IMR-90 (cell line): Measurements from ENCODE around the gene ATP5MK.

Experiments
- BHLHE40 ChIP-seq: fragments of 150-350 bp; IDR thresholded peaks from 2 replicates; pipeline ENCODE4 v1.6.1; 2016; ENCODE audit warnings: mild to moderate bottlenecking, low read depth, low read length
- CHD1 ChIP-seq: IDR thresholded peaks from 2 replicates; pipeline ENCODE4 v1.6.1; 2012; ENCODE audit warnings: low read depth, low read length, improper control_type of control experiment
- FOS ChIP-seq: fragments of 150-350 bp; IDR thresholded peaks from 2 replicates; pipeline ENCODE4 v1.6.1; 2016; ENCODE audit warnings: low read depth, low read length
- MAFK ChIP-seq: IDR thresholded peaks from 2 replicates; pipeline ENCODE4 v1.6.1; 2012; ENCODE audit warnings: low read depth, low read length, improper control_type of control experiment
- MXI1 ChIP-seq: IDR thresholded peaks from 2 replicates; pipeline ENCODE4 v1.6.1; 2012; ENCODE audit warnings: low read depth, mild to moderate bottlenecking, low read length, moderate library complexity, borderline replicate concordance
- NFE2L2 ChIP-seq: fragments of 150-350 bp; IDR thresholded peaks from 2 replicates; pipeline ENCODE4 v1.6.1; 2016; ENCODE audit warnings: low read depth, mild to moderate bottlenecking, low read length
- POLR2A ChIP-seq: IDR thresholded peaks from 2 replicates; pipeline ENCODE4 v1.6.1; 2012; ENCODE audit warnings: mild to moderate bottlenecking, low read depth, low read length
- RAD21 ChIP-seq: IDR thresholded peaks from 2 replicates; pipeline ENCODE4 v1.6.1; 2012; ENCODE audit warnings: low read length, improper control_type of control experiment
- RCOR1 ChIP-seq: IDR thresholded peaks from 2 replicates; pipeline ENCODE4 v1.6.1; 2012; ENCODE audit warnings: mild to moderate bottlenecking, low read length, improper control_type of control experiment; ENCODE audit not compliant: insufficient replicate concordance
- SMC3 ChIP-seq: fragments of 150-350 bp; IDR thresholded peaks from 2 replicates; pipeline ENCODE4 v1.6.1; 2016; ENCODE audit warnings: low read depth, mild to moderate bottlenecking, antibody characterized with exemption, low read length, moderate library complexity
- TF ChIP-seq, protein P1 (sequence below): conservative IDR thresholded peaks from 2 replicates; pipeline ENCODE4 v1.5.1; 2012; ENCODE audit warnings: mild to moderate bottlenecking, low read depth, low read length, improper control_type of control experiment
- TF ChIP-seq, protein P2 (sequence below): fragments of 150-350 bp; IDR thresholded peaks from 2 replicates; pipeline ENCODE4 v1.6.1; 2017; ENCODE audit warnings: mild to moderate bottlenecking, antibody characterized with exemption, low read length, low read depth

DNA sequence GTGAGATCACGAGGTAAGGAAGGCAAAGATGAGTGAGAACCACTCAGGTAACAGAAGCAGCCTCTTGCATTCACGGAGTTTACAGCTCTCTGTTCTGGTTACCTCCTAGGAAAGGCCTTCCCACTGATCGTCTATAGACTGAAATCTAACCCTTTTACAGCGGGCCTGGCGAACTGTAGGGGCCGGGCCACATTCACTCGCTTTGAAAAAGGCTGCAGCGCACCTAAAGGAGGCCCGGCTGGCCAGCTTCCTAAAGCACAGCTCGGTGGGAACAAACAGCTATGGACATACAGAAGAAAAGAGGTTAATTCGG is 565 bp downstream of the ATP5MK start:
- TF ChIP-seq, protein P1, sequence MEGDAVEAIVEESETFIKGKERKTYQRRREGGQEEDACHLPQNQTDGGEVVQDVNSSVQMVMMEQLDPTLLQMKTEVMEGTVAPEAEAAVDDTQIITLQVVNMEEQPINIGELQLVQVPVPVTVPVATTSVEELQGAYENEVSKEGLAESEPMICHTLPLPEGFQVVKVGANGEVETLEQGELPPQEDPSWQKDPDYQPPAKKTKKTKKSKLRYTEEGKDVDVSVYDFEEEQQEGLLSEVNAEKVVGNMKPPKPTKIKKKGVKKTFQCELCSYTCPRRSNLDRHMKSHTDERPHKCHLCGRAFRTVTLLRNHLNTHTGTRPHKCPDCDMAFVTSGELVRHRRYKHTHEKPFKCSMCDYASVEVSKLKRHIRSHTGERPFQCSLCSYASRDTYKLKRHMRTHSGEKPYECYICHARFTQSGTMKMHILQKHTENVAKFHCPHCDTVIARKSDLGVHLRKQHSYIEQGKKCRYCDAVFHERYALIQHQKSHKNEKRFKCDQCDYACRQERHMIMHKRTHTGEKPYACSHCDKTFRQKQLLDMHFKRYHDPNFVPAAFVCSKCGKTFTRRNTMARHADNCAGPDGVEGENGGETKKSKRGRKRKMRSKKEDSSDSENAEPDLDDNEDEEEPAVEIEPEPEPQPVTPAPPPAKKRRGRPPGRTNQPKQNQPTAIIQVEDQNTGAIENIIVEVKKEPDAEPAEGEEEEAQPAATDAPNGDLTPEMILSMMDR: no peak
- TF ChIP-seq MAFK (no peak), NFE2L2 (no peak), RAD21 (no peak), SMC3 (no peak), CHD1 (no peak), RCOR1 (no peak), POLR2A (no peak), BHLHE40 (no peak), FOS (no peak), MXI1 (no peak)
- TF ChIP-seq, protein P2, sequence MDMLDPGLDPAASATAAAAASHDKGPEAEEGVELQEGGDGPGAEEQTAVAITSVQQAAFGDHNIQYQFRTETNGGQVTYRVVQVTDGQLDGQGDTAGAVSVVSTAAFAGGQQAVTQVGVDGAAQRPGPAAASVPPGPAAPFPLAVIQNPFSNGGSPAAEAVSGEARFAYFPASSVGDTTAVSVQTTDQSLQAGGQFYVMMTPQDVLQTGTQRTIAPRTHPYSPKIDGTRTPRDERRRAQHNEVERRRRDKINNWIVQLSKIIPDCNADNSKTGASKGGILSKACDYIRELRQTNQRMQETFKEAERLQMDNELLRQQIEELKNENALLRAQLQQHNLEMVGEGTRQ: no peak
